ENCODE measurements around the gene MYADML2. TPM values are rescaled to one million over a fixed set of nuclear protein-coding genes. Genes with fewer than 3 reads are reported as not detected.

Gene MYADML2
- total RNA-seq, 1 experiment from 2014 or later: not detected

- POLR2A ChIA-PET (ENCODE audit: low non-redundant PET): no interaction called here
- peaks cover 29% of the 10 kb centered on the region for H3K36me3 ChIP-seq (ENCODE audit: insufficient read depth, low read length, poor library complexity, severe bottlenecking)
- no peak for TF ChIP-seq EZH2 (IDR thresholded peaks at IDR 0.05; ENCODE audit: borderline replicate concordance, low read depth, low read length, poor library complexity, severe bottlenecking)
- TF ChIP-seq CTCF (conservative IDR thresholded peaks at IDR 0.05; ENCODE audit: low read depth, low read length): no peak
- H3K4me1 ChIP-seq (ENCODE audit: insufficient read depth, low read length, poor library complexity, severe bottlenecking): peaks cover 11% of the 10 kb centered on the region
- CTCF ChIA-PET: no interaction called here
- H3K27me3 ChIP-seq (replicated peaks; ENCODE audit: insufficient read depth, low read depth, low read length, poor library complexity): no peaks in the 10 kb centered on the region
- peak overlapping the region; percentile 42 for H3K27ac ChIP-seq (ENCODE audit: low read depth, low read length, poor library complexity, severe bottlenecking)
- H3K9me3 ChIP-seq (ENCODE audit: low read depth, low read length, poor library complexity, severe bottlenecking): no peaks in the 10 kb centered on the region
- intact Hi-C loops (cut with micrococcal nuclease; ENCODE audit: unreplicated experiment): no loop called here
- no peak for DNase-seq (ENCODE audit: low spot score)
- no TSS peak for BruUV-seq (replicated peaks)
- no peak overlapping the region for H3K4me3 ChIP-seq (ENCODE audit: low read depth, low read length, poor library complexity, severe bottlenecking)
These were observed 43.6 kb downstream of the MYADML2 start for GRCh38 chr17:81903415-81903831.

- TF ChIP-seq CTCF (conservative IDR thresholded peaks at IDR 0.05; ENCODE audit: low read depth, low read length) (no peak), EZH2 (IDR thresholded peaks at IDR 0.05; ENCODE audit: borderline replicate concordance, low read depth, low read length, poor library complexity, severe bottlenecking) (no peak)
- no peak for DNase-seq (ENCODE audit: low spot score)
- Histone ChIP-seq H3K4me3 (ENCODE audit: low read depth, low read length, poor library complexity, severe bottlenecking) (peak overlapping the region; percentile 40), H3K27me3 (replicated peaks; ENCODE audit: insufficient read depth, low read depth, low read length, poor library complexity) (no peaks in the 10 kb centered on the region), H3K9me3 (ENCODE audit: low read depth, low read length, poor library complexity, severe bottlenecking) (no peaks in the 10 kb centered on the region), H3K4me1 (ENCODE audit: insufficient read depth, low read length, poor library complexity, severe bottlenecking) (peaks cover 11% of the 10 kb centered on the region), H3K36me3 (ENCODE audit: insufficient read depth, low read length, poor library complexity, severe bottlenecking) (peaks cover 24% of the 10 kb centered on the region), H3K27ac (ENCODE audit: low read depth, low read length, poor library complexity, severe bottlenecking) (peak overlapping the region; percentile 42)
- BruUV-seq (replicated peaks): no TSS peak
- CTCF ChIA-PET: no interaction called here
- POLR2A ChIA-PET (ENCODE audit: low non-redundant PET): no interaction called here
- intact Hi-C loops (cut with micrococcal nuclease; ENCODE audit: unreplicated experiment): no loop called here
These were observed 44.2 kb downstream of the MYADML2 start for GRCh38 chr17:81902653-81903414.

GRCh38 chr17:81902023-81902652, 44.9 kb downstream of the MYADML2 start, which contains the start of gene NPB:
Gene NPB, plus strand, starts transcription at chr17:81902238. Its CDS starts 40 bp downstream, at chr17:81902278.
- CTCF ChIA-PET: no interaction called here
- Histone ChIP-seq H3K27ac (ENCODE audit: low read depth, low read length, poor library complexity, severe bottlenecking) (peak within 1 kb of the TSS; percentile 42), H3K36me3 (ENCODE audit: insufficient read depth, low read length, poor library complexity, severe bottlenecking) (peaks cover 21% of the 10 kb centered on the region), H3K9me3 (ENCODE audit: low read depth, low read length, poor library complexity, severe bottlenecking) (no peaks in the 10 kb centered on the region), H3K4me1 (ENCODE audit: insufficient read depth, low read length, poor library complexity, severe bottlenecking) (peaks cover 11% of the 10 kb centered on the region), H3K4me3 (ENCODE audit: low read depth, low read length, poor library complexity, severe bottlenecking) (peak within 1 kb of the TSS; percentile 40), H3K27me3 (replicated peaks; ENCODE audit: insufficient read depth, low read depth, low read length, poor library complexity) (no peaks in the 10 kb centered on the region)
- no peak for TF ChIP-seq EZH2 (IDR thresholded peaks at IDR 0.05; ENCODE audit: borderline replicate concordance, low read depth, low read length, poor library complexity, severe bottlenecking)
- TF ChIP-seq CTCF (conservative IDR thresholded peaks at IDR 0.05; ENCODE audit: low read depth, low read length): no peak
- BruUV-seq (replicated peaks): no TSS peak
- POLR2A ChIA-PET (ENCODE audit: low non-redundant PET): no interaction called here
- DNase-seq (ENCODE audit: low spot score): peak; percentile 57
- intact Hi-C loops (cut with micrococcal nuclease; ENCODE audit: unreplicated experiment): no loop called here
